SK-N-MC (cell line): ENCODE results near the gene PRKG1.
A peak's percentile ranks its signal among the peaks of the same experiment; 100 is the strongest.
"Not testable (repeated sequence)": the region's sequence is repeated elsewhere in the genome, so short reads cannot be mapped to it uniquely, and the experiment has no call there.

Experiments
- DNase-seq: peaks from one replicate; pipeline ENCODE4 v3.0.0-alpha.2; 2011; ENCODE audit warnings: low read depth, low spot score
- H3K27ac ChIP-seq: fragments of 200-600 bp; sonication (generic); 2 replicates; pipeline ENCODE4 v1.5.1; 2016; ENCODE audit warnings: mixed run types
- H3K36me3 ChIP-seq: fragments of 200-600 bp; sonication (generic); 2 replicates; pipeline ENCODE4 v1.6.1; 2017; ENCODE audit warnings: antibody characterized with exemption, low read length, mixed read lengths; ENCODE audit not compliant: insufficient read depth
- H3K4me3 ChIP-seq: fragments of 200-600 bp; sonication (generic); 2 replicates; pipeline ENCODE4 v1.5.1; 2016
- H3K9ac ChIP-seq: fragments of 200-600 bp; sonication (generic); 2 replicates; pipeline ENCODE4 v1.8.0; 2017; ENCODE audit warnings: mixed run types, mixed read lengths; ENCODE audit not compliant: insufficient read length
- H3K9me3 ChIP-seq: fragments of 200-600 bp; sonication (generic); 2 replicates; pipeline ENCODE4 v1.6.1; 2017; ENCODE audit warnings: low read depth, mild to moderate bottlenecking, antibody characterized with exemption, low read length, moderate library complexity, mixed read lengths
- EZH2 ChIP-seq: fragments of 200-600 bp; sonication (generic); IDR thresholded peaks from one replicate; pipeline ENCODE4 v1.6.1; 2017; ENCODE audit warnings: antibody characterized with exemption
- FOXP2 ChIP-seq: optimal IDR thresholded peaks from 2 replicates; pipeline ENCODE3; 2011; ENCODE audit warnings: mild to moderate bottlenecking, moderate library complexity; ENCODE audit not compliant: insufficient read depth; ENCODE audit errors: extremely low read length, control extremely low read depth
- POLR2AphosphoS5 ChIP-seq: IDR thresholded peaks from 2 replicates; pipeline ENCODE4 v1.6.1; 2012; ENCODE audit warnings: mild to moderate bottlenecking, low read depth, low read length, borderline replicate concordance

PRKG1 gene

DNA sequence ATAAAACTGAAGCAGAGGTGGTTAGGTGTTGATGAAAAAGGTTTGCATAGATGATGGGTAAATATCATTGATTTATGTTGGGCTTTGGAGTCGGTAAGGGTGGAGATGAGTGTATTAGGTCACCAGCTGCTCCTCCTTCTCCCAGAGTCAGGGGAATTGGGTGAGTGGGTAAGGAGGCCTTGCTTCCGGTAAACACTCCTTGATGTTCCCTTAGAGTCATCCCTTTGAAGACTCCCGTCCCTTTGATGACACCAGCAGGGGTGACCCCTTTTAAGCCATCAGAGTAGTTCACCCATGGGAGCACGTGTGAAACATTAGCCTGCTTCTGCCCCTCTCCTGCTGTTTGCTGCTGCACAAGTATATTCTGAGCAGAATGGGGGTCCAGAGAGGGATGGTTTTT is 1147.6 kb downstream of the PRKG1 start:
- no peaks in the 10 kb centered on the region for H3K9me3 ChIP-seq
- H3K36me3 ChIP-seq = no peaks in the 10 kb centered on the region
- H3K27ac ChIP-seq = no peak overlapping the region
- H3K9ac ChIP-seq = no peak overlapping the region
- H3K4me3 ChIP-seq = no peak overlapping the region
- TF ChIP-seq POLR2AphosphoS5 (no peak), FOXP2 (no peak), EZH2 (no peak)
- DNase-seq = no peak

DNA sequence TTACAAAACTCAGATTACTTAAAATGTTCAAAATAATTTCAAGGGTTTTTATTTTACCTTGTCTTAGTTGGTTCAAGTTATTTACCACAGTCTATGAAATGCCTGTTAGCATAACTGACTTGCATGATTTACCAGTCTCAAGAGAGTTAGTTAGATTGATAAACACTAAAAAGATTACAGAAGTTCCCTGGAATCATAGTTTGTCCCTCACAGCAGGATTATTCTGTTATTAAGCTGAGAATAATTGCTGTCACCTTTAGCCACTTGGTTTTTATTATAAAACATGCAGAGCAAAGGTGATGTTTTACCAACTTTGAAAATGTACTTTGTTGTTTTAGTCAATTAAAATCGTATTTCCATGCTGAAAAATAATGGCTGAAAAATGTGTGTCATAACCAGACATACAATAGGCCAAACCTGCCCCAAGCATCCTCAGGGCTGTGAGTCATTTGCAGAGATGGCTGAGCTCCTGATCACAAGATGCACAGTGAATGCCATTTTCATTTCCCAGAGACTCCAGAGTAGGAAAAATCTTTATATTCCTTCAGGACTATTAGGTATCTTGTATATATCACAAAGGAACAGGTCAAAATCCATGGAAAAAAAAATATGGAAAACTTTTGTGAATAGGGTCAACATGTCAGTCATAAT is 1152.0 kb downstream of the PRKG1 start:
- DNase-seq = no peak
- Histone ChIP-seq H3K4me3 (no peak overlapping the region), H3K27ac (no peak overlapping the region), H3K9me3 (no peaks in the 10 kb centered on the region), H3K36me3 (no peaks in the 10 kb centered on the region), H3K9ac (no peak overlapping the region)
- TF ChIP-seq POLR2AphosphoS5 (no peak), FOXP2 (no peak), EZH2 (no peak)

DNA sequence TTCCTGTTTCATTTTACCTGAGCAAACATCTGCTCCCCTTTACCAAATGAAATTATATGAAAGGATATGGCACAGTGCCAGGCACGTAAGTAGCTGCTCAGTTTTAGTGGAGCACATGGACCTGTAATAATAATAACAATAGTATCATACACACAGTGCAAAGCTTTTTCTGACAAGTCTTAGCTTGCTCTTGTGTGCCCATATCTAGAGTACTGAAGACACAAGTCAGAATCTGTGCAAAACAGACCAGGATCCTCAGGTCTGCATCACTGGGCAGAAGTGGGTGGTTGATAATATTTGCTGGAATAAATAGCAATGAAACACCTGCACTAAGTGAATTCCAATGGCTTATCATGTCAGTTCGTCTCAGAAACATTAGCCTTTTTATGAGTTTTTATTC is 1154.3 kb downstream of the PRKG1 start:
- Histone ChIP-seq H3K9ac (no peak overlapping the region), H3K27ac (no peak overlapping the region), H3K9me3 (no peaks in the 10 kb centered on the region), H3K4me3 (no peak overlapping the region), H3K36me3 (no peaks in the 10 kb centered on the region)
- TF ChIP-seq FOXP2 = no peak
- no peak for TF ChIP-seq EZH2
- no peak for TF ChIP-seq POLR2AphosphoS5
- no peak for DNase-seq

DNA sequence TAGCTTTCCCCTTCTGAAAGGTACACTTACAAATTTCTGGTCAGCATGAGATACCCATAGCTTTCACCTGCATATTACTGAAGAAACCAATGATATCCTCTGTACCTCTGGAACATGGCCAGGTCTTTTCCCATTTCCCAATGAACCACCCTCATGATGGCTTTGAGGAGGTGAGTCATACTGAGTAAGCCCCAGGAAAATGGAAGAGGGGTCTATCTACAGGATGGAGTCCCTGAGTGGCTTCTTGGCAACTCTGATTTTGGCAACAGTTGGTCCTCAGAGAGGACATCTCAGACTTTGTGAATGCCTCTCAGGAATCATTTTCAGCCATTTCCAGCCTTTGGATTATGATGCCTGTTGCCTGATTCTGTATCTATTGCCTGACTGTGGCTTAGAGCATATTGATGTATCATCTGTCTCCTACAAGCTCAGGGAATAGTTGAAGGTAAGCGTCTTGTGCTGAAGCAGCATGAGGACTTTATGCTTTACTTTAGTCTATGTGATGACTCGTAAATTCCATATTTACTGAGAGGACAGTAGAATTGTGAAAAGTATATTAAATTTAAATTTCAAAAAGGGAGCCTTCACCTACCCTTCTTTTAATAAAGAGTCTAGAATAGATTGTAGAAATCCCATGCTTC is 1155.1 kb downstream of the PRKG1 start:
- no peak for DNase-seq
- no peaks in the 10 kb centered on the region for H3K36me3 ChIP-seq
- no peak overlapping the region for H3K9ac ChIP-seq
- H3K4me3 ChIP-seq = no peak overlapping the region
- TF ChIP-seq EZH2 (no peak), POLR2AphosphoS5 (no peak), FOXP2 (no peak)
- H3K9me3 ChIP-seq = no peaks in the 10 kb centered on the region
- no peak overlapping the region for H3K27ac ChIP-seq

DNA sequence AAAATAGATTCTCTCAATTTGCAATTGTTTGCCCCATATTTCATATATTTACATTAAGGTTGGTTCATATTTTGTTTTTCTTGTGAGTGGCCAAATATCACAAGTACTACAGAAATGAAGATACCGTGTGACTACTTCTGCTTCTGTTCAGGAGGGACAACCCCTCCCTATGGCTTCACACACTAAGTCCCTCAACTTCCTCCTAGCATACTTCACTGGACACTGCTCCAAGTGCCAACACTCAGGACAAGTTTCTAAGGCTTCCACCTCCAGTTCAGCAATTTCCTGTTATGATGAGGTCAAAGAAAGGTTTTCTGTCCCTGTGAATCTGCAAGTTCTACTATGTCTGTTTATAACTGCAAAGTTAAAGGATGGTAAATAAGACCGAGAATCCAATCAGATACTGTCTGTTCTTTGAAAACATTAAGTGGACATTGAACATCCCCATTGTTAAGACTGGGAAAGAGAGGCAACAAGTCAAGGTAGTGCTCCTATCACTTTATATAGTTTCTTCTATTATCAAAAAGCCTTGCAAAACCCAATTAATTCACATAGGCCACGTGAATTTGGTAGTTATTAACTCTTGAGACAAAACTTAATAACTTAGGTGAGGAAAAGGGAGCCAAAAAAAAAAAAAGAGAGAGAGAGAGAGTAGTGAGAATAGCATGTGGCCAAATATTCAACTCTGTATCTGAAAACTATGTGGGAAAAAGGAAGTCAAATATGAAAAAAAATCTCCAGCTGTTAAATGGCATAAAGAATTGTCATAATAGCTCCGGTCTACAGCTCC is 1158.5 kb downstream of the PRKG1 start:
- TF ChIP-seq FOXP2 (no peak), EZH2 (no peak), POLR2AphosphoS5 (no peak)
- Histone ChIP-seq H3K36me3 (no peaks in the 10 kb centered on the region), H3K4me3 (0 out of 2 replicates have a peak overlapping the region, but pooled peaks have one; percentile 30), H3K27ac (no peak overlapping the region), H3K9ac (no peak overlapping the region), H3K9me3 (no peaks in the 10 kb centered on the region)
- no peak for DNase-seq

DNA sequence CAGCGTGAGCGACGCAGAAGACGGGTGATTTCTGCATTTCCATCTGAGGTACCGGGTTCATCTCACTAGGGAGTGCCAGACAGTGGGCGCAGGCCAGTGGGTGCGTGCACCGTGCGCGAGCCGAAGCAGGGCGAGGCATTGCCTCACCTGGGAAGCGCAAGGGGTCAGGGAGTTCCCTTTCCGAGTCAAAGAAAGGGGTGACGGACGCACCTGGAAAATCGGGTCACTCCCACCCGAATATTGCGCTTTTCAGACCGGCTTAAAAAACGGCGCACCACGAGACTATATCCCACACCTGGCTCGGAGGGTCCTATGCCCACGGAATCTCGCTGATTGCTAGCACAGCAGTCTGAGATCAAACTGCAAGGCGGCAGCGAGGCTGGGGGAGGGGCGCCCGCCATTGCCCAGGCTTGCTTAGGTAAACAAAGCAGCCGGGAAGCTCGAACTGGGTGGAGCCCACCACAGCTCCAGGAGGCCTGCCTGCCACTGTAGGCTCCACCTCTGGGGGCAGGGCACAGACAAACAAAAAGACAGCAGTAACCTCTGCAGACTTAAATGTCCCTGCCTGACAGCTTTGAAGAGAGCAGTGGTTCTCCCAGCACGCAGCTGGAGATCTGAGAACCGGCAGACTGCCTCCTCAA is 1159.2 kb downstream of the PRKG1 start:
- H3K9me3 ChIP-seq, H3K27ac ChIP-seq, DNase-seq, H3K36me3 ChIP-seq, H3K9ac ChIP-seq: not testable (repeated sequence)
- 0 out of 2 replicates have a peak overlapping the region, but pooled peaks have one; percentile 30 for H3K4me3 ChIP-seq

DNA sequence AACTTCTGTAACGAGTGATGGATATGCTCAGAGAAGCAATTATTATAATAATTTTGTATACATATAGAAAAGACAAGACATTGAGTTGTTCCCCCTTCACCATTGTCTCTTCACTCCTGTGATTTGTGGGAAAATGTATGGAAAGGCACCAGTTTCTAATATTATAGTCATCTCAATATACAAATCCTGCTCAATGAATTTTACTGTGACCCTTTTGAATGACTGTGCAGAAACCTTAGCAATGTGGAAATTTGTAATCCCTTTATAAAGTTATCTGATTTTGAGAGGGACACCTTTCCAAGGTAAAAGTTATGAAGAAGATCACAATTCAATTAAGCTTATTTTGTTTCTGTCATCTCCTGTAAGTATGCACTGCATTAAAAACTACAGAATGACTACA is 1165.5 kb downstream of the PRKG1 start:
- H3K9ac ChIP-seq = no peak overlapping the region
- no peak for DNase-seq
- no peaks in the 10 kb centered on the region for H3K9me3 ChIP-seq
- H3K4me3 ChIP-seq = no peak overlapping the region
- no peak overlapping the region for H3K27ac ChIP-seq
- no peaks in the 10 kb centered on the region for H3K36me3 ChIP-seq
- no peak for TF ChIP-seq FOXP2
- no peak for TF ChIP-seq EZH2

DNA sequence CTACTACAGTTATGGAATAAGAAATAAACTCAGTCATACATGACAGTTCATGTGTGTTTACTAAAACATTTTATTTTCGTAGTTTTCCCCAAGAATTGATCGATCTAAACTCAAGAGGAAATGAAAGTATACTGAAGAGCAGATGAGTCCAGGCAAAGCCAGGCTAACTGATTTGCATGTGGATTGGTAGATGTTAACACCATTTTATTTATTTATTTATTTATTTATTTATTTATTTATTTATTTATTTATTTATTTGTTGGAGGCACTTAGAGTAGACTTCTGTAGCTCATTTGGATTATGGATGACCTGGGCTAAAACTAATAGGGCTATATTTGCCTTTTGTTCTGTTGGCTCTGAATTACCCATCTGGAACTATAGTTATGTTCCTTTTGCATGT is 1171.3 kb downstream of the PRKG1 start:
- Histone ChIP-seq H3K27ac (no peak overlapping the region), H3K9ac (no peak overlapping the region), H3K36me3 (no peaks in the 10 kb centered on the region), H3K9me3 (no peaks in the 10 kb centered on the region), H3K4me3 (no peak overlapping the region)
- TF ChIP-seq EZH2 (no peak), FOXP2 (no peak), POLR2AphosphoS5 (no peak)
- no peak for DNase-seq

DNA sequence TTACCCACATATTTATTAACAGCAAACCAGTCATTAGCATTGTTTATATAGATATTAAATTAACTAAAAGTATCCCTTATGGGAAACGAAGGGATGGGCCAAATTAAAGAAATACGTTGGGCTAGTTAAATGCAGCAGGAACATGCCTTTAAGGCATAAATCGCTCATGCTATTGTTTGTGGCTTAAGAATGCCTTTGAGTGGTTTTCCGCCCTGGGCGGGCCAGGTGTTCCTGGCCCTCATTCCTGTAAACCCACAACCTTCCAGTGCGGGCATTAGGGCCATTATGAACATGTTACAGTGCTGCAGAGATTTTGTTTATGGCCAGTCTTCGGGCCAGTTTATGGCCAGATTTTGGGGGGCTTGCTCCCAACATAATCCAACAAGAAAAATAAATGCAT is 1173.6 kb downstream of the PRKG1 start:
- H3K27ac ChIP-seq, H3K9me3 ChIP-seq, H3K4me3 ChIP-seq, DNase-seq, H3K9ac ChIP-seq, H3K36me3 ChIP-seq: not testable (repeated sequence)
